HG02884 (cell line): ENCODE results near the gene PREP.
"Not testable (repeated sequence)": the region's sequence is repeated elsewhere in the genome, so short reads cannot be mapped to it uniquely, and the experiment has no call there.

Source experiments
- ATAC-seq: cut with Tn5 transposase; IDR thresholded peaks from one replicate; pipeline ENCODE4 v1.9.1; 2021; ENCODE audit warnings: mild to moderate bottlenecking, moderate library complexity; ENCODE audit not compliant: unreplicated experiment

PREP gene

GRCh38 chr6:105348897-105349296, 54.0 kb downstream of the PREP start:
- no peak for ATAC-seq

GRCh38 chr6:105346052-105346451, 56.8 kb downstream of the PREP start:
- no peak for ATAC-seq

DNA sequence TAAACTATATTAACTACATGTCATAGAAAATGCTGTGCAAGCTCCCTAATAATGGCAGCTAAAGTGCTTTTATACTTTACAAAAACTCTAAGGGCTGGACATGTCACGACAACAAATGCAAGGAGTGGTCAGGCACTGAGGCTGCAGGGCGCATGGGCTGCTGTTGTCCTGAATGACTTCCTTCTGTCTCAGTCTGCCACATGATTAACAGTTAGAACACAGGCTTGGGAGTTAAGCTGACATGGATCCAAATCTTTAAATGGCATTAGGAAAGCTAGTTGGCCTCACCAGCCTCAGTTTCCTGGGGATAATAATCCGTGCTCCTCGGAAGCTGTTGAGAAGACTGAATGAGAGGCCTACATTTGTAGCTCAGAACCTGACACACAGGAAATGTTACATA, 57.4 kb downstream of the PREP start:
- ATAC-seq = no peak

DNA sequence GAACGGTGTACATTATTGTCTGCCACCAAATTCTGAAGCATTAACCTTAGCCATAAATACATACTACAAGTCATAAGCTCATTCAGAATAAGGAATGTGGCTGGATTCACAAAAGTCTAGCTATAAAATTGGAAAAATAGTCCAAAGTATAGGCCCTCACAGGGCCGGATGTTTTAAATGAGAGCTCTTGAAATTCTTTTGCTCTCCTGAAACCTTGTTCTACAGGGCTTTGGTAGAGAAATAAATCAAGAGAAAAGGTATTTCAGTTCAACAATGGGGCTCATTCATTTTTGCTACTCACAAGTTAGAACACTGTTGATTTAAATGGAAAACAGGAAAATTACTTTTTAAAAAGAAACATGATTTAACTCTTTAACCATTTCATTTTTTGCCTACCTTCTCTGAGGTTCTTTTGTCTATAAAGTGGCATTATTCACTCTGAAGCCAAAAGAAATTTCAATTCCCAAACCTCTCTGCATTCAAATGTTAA, 58.0 kb downstream of the PREP start:
- no peak for ATAC-seq

GRCh38 chr6:105338350-105338983, 64.4 kb downstream of the PREP start:
- ATAC-seq = not testable (repeated sequence)

GRCh38 chr6:105336986-105337385, 65.9 kb downstream of the PREP start:
- ATAC-seq = no peak

DNA sequence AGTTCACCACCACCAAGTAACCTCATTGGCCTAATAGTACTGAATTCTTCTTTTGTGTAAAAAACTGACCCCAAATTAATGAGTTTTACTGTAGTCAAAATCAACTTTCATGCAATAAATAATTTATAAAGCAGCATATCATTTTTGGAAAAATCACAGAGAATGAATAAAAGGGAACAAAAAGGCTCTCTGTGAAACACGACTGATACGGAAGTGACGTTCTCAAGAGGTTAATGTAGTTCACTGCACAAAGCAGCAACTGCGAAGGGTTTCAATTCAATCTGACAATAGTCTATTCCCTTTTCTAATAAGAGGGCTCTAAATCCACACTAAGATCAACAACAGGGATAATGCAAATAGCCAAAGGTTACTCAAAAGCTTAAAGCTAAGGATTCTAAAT, 70.3 kb downstream of the PREP start:
- ATAC-seq = no peak

GRCh38 chr6:105331927-105332326, 71.0 kb downstream of the PREP start:
- ATAC-seq = no peak

DNA sequence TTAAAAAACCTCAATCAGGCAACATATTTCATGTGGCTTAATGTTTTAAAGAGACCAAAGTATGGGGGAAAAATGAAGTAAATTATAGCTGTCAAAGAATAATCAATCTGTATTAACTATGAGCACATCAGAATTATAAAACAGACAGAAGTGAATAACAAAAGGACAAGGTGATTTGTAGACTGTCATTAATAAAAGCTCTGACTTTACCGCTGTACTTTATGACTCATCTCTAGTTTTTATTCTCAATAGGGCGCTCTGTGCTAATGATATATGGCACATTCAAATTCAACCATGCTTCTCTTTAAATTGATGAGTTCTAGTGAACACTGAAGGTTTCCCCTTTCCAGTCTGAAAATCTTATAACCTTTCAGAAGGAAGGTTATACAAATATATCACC, 72.0 kb downstream of the PREP start:
- no peak for ATAC-seq

DNA sequence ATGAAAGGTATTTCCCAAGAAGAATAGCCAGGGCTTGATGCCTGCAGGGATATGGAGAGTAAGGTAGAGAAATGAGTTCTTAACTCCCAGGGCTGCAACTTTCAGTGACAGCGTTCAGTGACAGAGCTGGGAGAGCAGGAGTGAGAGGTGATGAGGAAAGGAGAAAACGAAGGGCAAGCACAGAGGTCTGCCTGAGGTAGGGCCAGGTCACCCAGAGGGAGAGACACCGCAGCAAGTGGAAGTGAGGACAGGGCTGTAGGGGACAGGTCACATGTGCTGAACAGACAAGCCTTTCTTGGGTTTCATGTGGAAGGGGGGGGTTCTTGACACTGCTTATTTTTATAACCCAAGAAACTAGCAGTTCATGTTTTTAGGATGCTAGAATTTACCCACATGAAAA, 72.5 kb downstream of the PREP start:
- no peak for ATAC-seq

GRCh38 chr6:105326833-105327770, 75.8 kb downstream of the PREP start:
- ATAC-seq = no peak

- ATAC-seq = no peak
Measured at GRCh38 chr6:105326216-105326615, 76.7 kb downstream of the PREP start.

GRCh38 chr6:105324386-105324950, 78.4 kb downstream of the PREP start:
- ATAC-seq = no peak

GRCh38 chr6:105322499-105323225, 80.2 kb downstream of the PREP start:
- ATAC-seq = no peak

- ATAC-seq = no peak
Measured at GRCh38 chr6:105321728-105322127, 81.2 kb downstream of the PREP start.

DNA sequence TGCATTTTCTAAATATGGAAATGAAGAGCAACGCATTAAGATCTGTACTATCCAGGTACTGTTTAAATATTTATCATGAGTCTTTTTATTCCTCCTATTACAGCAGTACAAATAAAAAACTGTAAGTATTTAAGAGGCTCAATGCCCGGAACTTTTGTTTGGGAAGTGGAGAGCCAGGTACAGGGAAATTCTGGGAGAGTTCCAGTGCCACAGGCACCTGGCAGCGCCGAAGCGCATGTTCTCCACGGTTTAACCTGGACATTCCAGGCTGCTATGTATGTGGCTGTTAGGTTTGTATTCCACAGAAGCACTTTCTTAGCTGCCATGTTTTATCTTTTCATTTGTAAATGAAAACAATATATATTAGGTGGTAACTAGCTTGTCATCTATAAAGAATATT, 81.7 kb downstream of the PREP start:
- ATAC-seq = no peak

DNA sequence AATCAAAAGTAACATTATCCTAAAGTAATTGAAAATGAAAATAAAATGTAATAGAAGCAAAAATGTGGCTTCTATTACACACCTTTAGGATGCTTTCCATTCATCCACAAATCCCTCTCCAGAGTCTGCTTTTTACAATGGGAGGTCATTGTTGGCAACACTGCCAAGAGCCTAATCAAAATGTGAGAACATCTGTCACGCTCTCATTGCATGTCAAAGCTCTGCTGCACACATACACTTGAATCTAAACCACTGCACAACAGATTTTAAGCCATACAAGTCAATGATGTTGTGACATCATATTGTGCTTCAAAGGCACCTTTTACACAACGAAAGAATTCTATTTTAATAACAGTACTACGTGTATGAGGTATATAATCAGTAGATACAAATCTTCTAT, 82.1 kb downstream of the PREP start:
- ATAC-seq = no peak

GRCh38 chr6:105320271-105320670, 82.6 kb downstream of the PREP start:
- ATAC-seq = no peak

GRCh38 chr6:105319331-105319730, 83.6 kb downstream of the PREP start:
- ATAC-seq = no peak

DNA sequence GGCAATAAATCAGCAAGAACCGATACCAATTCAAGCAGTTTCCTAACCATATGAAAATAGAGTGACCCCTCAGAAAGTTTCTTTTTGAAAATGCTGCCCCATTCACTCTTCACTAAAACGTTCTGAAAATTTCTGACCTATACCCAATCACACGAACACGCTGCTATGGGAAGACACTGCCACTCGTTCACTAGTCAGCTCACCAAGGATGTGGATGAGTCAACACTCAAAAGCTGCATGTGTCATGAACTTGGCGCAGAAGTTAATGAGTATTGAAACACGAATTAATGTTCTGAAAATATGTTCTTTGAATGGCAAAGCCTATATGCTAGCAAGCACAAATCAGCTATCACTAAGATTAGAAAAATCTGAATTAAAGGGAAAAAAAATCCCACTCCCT, 84.2 kb downstream of the PREP start:
- ATAC-seq = no peak
